ENCODE measurements around the gene DLK2. TPM values are rescaled to one million over a fixed set of nuclear protein-coding genes. Genes with fewer than 3 reads are reported as not detected.

Gene DLK2
- total and polyA plus RNA-seq, 2 donors (not counting 3 experiments of a cell fraction or from before 2014, with no cell fraction given): 0.36 TPM; not detected in 1

- TSS peak; percentile 46 for BruUV-seq (replicated peaks)
Observed at GRCh38 chr6:43428112-43428570, 27.2 kb downstream of the DLK2 start.

More at GRCh38 chr6:43428112-43428570, 27.2 kb downstream of the DLK2 start:
- Histone ChIP-seq H3K9me1 (replicated peaks; ENCODE audit: control insufficient read depth, extremely low read depth, insufficient read depth, low read length) (no peaks in the 10 kb centered on the region), H3K4me1 (ENCODE audit: control insufficient read depth, extremely low read depth, insufficient read depth, low read length) (peaks cover 12% of the 10 kb centered on the region), H3K27me3 (ENCODE audit: control insufficient read depth in 2 of 2, insufficient read depth in 2 of 2, low read length in 2 of 2) (no peaks in the 10 kb centered on the region), H3K4me3 (replicated peaks in 1 of 3; ENCODE audit: insufficient read depth in 1 of 3, low read depth in 1 of 3, low read length in 3 of 3) (peak overlapping the region; percentile 14 to 66 (median 60)), H3K9me3 (replicated peaks; ENCODE audit: control insufficient read depth, insufficient read depth, low read length) (no peaks in the 10 kb centered on the region), H3K4me2 (ENCODE audit: insufficient read depth, low read length) (peak overlapping the region; percentile 85), H3K79me2 (ENCODE audit: control insufficient read depth, insufficient read depth, low read length) (peaks cover 9% of the 10 kb centered on the region), H3K9ac (replicated peaks; ENCODE audit: extremely low read depth, insufficient read depth, low read length) (peak overlapping the region; percentile 70), H3K27ac (ENCODE audit: insufficient read depth, low read depth, low read length) (peak overlapping the region; percentile 57), H4K20me1 (replicated peaks; ENCODE audit: control insufficient read depth, extremely low read depth, insufficient read depth, low read length) (no peaks in the 10 kb centered on the region), H3K36me3 (ENCODE audit: control insufficient read depth in 2 of 2, extremely low read depth in 1 of 2, insufficient read depth in 2 of 2, low read length in 2 of 2) (peaks cover 0 to 8% of the 10 kb centered on the region in 2 experiments), H2AFZ (ENCODE audit: low read depth, low read length) (peak overlapping the region; percentile 71)
- ChIA-PET POLR2A (no interaction called here), CTCF (interaction anchor here (1.1 to 1.3 kb wide), 3 partner anchors 9 to 68 kb away, joined by 3 to 4 read pairs (median 3); no protein-coding TSS in a partner anchor)
- DNase-seq (ENCODE audit: low read depth, low spot score) (no peak), FAIRE-seq (no peak)
- dilution Hi-C loops (cut with MboI; ENCODE audit: extremely low pct_ligation_motif_present, low sequenced_read_pairs): no loop called here
- intact Hi-C loops (cut with micrococcal nuclease): loop anchor here (5.0 kb wide), 1 partner anchor 199 kb away; the partner anchor contains the start of gene GTPBP2
- TF ChIP-seq POLR2AphosphoS5 (IDR thresholded peaks at IDR 0.05; ENCODE audit: insufficient read depth, low read depth, low read length) (no peak), MYC (IDR thresholded peaks at IDR 0.05; ENCODE audit: low read depth, low read length) (no peak), CTCF (IDR thresholded peaks at IDR 0.05; ENCODE audit: extremely low read depth in 1 of 2, insufficient read depth in 1 of 2, low read depth in 1 of 2, low read length in 2 of 2) (no peak)
